Measurements from ENCODE around the gene FGF12.

FGF12 gene

DNA sequence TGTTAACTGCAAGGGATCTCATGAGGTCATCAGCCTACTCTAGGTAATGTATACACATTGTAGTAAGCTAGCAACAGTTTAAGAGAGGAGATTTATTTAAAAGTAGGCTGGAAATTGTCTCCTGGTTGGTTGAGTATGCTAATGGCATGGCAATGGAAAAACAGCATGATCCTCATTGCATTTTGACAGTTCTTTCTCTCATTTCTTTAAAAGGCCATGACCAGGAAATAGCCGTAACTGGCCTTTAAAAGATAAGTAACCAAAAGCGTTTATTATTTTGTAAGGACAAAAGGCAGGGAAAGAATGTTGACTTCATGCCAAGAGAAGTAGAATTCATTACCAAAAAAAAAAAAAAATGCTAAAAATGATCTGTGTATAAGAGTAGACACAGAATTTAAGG lies 310.3 kb downstream of the FGF12 start:
- Histone ChIP-seq H3K79me2 (ENCODE audit: insufficient read depth, low read length) (no peaks in the 10 kb centered on the region), H3F3A (ENCODE audit: insufficient read depth) (no peaks in the 10 kb centered on the region), H2AFZ (ENCODE audit: low read depth, low read length, severe bottlenecking) (no peak overlapping the region), H3K9ac (ENCODE audit: low read length) (no peak overlapping the region), H3K4me3 (ENCODE audit: insufficient read depth, low read length, poor library complexity, severe bottlenecking) (no peak overlapping the region), H3K4me2 (ENCODE audit: low read depth, low read length, poor library complexity, severe bottlenecking) (no peak overlapping the region), H3K9me2 (replicated peaks; ENCODE audit: insufficient read depth, low read length) (no peaks in the 10 kb centered on the region), H4K20me1 (ENCODE audit: low read depth, low read length) (no peaks in the 10 kb centered on the region), H3K27me3 (ENCODE audit: low read length) (no peaks in the 10 kb centered on the region), H3K9me3 (ENCODE audit: insufficient read depth, low read length) (no peaks in the 10 kb centered on the region), H3K36me3 (ENCODE audit: low read length) (no peaks in the 10 kb centered on the region), H3K27ac (ENCODE audit: low read depth, low read length) (no peak overlapping the region)
- no peak for TF ChIP-seq EZH2phosphoT487 (conservative IDR thresholded peaks at IDR 0.05; ENCODE audit: low read length)
- TF ChIP-seq, protein P1, sequence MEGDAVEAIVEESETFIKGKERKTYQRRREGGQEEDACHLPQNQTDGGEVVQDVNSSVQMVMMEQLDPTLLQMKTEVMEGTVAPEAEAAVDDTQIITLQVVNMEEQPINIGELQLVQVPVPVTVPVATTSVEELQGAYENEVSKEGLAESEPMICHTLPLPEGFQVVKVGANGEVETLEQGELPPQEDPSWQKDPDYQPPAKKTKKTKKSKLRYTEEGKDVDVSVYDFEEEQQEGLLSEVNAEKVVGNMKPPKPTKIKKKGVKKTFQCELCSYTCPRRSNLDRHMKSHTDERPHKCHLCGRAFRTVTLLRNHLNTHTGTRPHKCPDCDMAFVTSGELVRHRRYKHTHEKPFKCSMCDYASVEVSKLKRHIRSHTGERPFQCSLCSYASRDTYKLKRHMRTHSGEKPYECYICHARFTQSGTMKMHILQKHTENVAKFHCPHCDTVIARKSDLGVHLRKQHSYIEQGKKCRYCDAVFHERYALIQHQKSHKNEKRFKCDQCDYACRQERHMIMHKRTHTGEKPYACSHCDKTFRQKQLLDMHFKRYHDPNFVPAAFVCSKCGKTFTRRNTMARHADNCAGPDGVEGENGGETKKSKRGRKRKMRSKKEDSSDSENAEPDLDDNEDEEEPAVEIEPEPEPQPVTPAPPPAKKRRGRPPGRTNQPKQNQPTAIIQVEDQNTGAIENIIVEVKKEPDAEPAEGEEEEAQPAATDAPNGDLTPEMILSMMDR (IDR thresholded peaks at IDR 0.05; ENCODE audit: insufficient read depth, low read length, poor library complexity, severe bottlenecking): no peak

DNA sequence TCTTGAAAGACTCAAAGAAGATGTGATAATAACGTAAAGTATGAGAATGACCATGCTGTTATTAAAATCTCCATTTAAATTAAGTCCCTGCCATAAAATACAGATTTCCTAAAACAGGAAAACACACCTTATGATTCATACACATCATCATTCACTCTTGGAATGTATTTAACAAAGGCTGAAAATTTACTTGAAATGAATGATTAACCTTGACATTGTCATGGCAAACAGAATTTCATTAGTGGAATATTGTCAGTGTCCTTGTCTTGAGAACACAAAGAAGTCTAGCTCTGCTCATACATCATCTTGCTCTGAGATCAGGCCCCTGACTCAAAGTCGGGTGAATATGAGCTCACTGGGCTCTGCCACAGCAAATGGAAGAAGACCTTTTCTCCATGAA lies 313.9 kb downstream of the FGF12 start:
- no peak overlapping the region for H3K9ac ChIP-seq (ENCODE audit: low read length)
- H3K36me3 ChIP-seq (ENCODE audit: low read length): no peaks in the 10 kb centered on the region
- H3K79me2 ChIP-seq (ENCODE audit: insufficient read depth, low read length): no peaks in the 10 kb centered on the region
- no peak overlapping the region for H3K4me3 ChIP-seq (ENCODE audit: insufficient read depth, low read length, poor library complexity, severe bottlenecking)
- no peak overlapping the region for H3K4me2 ChIP-seq (ENCODE audit: low read depth, low read length, poor library complexity, severe bottlenecking)
- TF ChIP-seq EZH2phosphoT487 (conservative IDR thresholded peaks at IDR 0.05; ENCODE audit: low read length): no peak
- TF ChIP-seq, protein P1 (IDR thresholded peaks at IDR 0.05; ENCODE audit: insufficient read depth, low read length, poor library complexity, severe bottlenecking): no peak
- no peaks in the 10 kb centered on the region for H3K27me3 ChIP-seq (ENCODE audit: low read length)
- no peak overlapping the region for H3K27ac ChIP-seq (ENCODE audit: low read depth, low read length)
- H3K9me3 ChIP-seq (ENCODE audit: insufficient read depth, low read length): no peaks in the 10 kb centered on the region
- no peaks in the 10 kb centered on the region for H3F3A ChIP-seq (ENCODE audit: insufficient read depth)
- H2AFZ ChIP-seq (ENCODE audit: low read depth, low read length, severe bottlenecking): no peak overlapping the region
- no peaks in the 10 kb centered on the region for H4K20me1 ChIP-seq (ENCODE audit: low read depth, low read length)
- H3K9me2 ChIP-seq (replicated peaks; ENCODE audit: insufficient read depth, low read length): no peaks in the 10 kb centered on the region

DNA sequence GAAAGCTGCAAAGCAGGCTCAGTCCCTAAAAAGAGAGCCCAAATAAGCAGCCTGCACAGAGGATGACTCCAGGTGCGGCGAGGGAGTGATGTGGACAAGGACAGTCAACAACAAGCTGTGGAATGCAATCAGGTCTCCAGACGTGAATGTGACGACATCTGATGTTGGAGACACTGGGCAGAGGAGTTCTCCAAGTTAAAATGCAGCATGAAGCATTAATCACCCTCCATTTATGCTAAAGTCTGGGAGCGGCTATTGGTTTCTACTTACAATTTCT lies 316.7 kb downstream of the FGF12 start:
- H3K79me2 ChIP-seq (ENCODE audit: insufficient read depth, low read length): no peaks in the 10 kb centered on the region
- no peaks in the 10 kb centered on the region for H4K20me1 ChIP-seq (ENCODE audit: low read depth, low read length)
- H3K36me3 ChIP-seq (ENCODE audit: low read length): no peaks in the 10 kb centered on the region
- H3K9ac ChIP-seq (ENCODE audit: low read length): no peak overlapping the region
- H3K4me2 ChIP-seq (ENCODE audit: low read depth, low read length, poor library complexity, severe bottlenecking): no peak overlapping the region
- no peak overlapping the region for H3K27ac ChIP-seq (ENCODE audit: low read depth, low read length)
- TF ChIP-seq EZH2phosphoT487 (conservative IDR thresholded peaks at IDR 0.05; ENCODE audit: low read length): no peak
- TF ChIP-seq, protein P1 (IDR thresholded peaks at IDR 0.05; ENCODE audit: insufficient read depth, low read length, poor library complexity, severe bottlenecking): no peak
- H3K4me3 ChIP-seq (ENCODE audit: insufficient read depth, low read length, poor library complexity, severe bottlenecking): no peak overlapping the region
- H2AFZ ChIP-seq (ENCODE audit: low read depth, low read length, severe bottlenecking): no peak overlapping the region
- no peaks in the 10 kb centered on the region for H3K9me3 ChIP-seq (ENCODE audit: insufficient read depth, low read length)
- H3F3A ChIP-seq (ENCODE audit: insufficient read depth): no peaks in the 10 kb centered on the region
- no peaks in the 10 kb centered on the region for H3K27me3 ChIP-seq (ENCODE audit: low read length)
- H3K9me2 ChIP-seq (replicated peaks; ENCODE audit: insufficient read depth, low read length): no peaks in the 10 kb centered on the region

Data from SU-DHL-6 (cell line).